Prostate gland (tissue), 2 donors: ENCODE results near the gene ACSM4.

Experiments
- POLR2A ChIP-seq: fragments of 450-650 bp; IDR thresholded peaks from one replicate; pipeline ENCODE4 v1.6.1; 2016; ENCODE audit warnings: antibody characterized with exemption, mild to moderate bottlenecking
- TF ChIP-seq, protein P1 (sequence below), 4 experiments: fragments of 200-600 bp in 2 of 4; fragments of 450-650 bp in 2 of 4; sonication (generic) in 2 of 4; IDR thresholded peaks; 1 replicate in 3 of 4; 2 replicates in 1 of 4; pipeline ENCODE4 v1.5.1; 2016 to 2019; ENCODE audit warnings: antibody characterized with exemption in 4 of 4, mild to moderate bottlenecking in 2 of 4, moderate library complexity in 2 of 4

DNA sequence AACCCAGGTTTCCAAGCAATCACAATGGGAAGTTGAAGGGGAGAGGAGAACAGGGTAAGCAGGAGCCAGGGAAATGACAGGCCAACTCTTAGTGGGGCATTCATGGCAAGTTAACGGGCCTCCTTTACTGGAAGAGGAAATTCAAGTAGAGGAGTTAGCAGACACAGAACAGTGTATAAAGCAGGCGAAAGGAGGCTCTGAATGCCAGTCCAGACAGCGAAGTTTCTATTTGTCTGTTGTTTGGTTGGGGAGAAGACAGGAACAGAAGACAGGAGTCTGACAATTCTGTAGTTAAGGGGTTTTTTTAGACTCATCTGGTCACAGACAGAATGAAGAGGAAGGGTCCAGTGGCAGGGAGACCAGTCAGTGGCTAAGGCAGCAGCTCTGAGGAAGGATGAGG is at the start of gene ACSM4:
- TF ChIP-seq, protein P1, sequence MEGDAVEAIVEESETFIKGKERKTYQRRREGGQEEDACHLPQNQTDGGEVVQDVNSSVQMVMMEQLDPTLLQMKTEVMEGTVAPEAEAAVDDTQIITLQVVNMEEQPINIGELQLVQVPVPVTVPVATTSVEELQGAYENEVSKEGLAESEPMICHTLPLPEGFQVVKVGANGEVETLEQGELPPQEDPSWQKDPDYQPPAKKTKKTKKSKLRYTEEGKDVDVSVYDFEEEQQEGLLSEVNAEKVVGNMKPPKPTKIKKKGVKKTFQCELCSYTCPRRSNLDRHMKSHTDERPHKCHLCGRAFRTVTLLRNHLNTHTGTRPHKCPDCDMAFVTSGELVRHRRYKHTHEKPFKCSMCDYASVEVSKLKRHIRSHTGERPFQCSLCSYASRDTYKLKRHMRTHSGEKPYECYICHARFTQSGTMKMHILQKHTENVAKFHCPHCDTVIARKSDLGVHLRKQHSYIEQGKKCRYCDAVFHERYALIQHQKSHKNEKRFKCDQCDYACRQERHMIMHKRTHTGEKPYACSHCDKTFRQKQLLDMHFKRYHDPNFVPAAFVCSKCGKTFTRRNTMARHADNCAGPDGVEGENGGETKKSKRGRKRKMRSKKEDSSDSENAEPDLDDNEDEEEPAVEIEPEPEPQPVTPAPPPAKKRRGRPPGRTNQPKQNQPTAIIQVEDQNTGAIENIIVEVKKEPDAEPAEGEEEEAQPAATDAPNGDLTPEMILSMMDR (IDR thresholded peaks at IDR 0.05): no peak
- no peak for TF ChIP-seq POLR2A
